NB4 (cell line): ENCODE data around the gene UMPS.

Experiments used
- DNase-seq: peaks from one replicate; pipeline ENCODE4 v3.0.0; 2010; ENCODE audit warnings: low read depth
- H3K4me3 ChIP-seq: one replicate; pipeline ENCODE4 v1.5.1; 2011; ENCODE audit warnings: mild to moderate bottlenecking, low read depth, low read length, moderate library complexity
- CTCF ChIP-seq: IDR thresholded peaks from one replicate; pipeline ENCODE4 v1.5.1; 2012; ENCODE audit warnings: low read depth, low read length
- MYC ChIP-seq: IDR thresholded peaks from 2 replicates; pipeline ENCODE4 v1.6.1; 2011; ENCODE audit warnings: low read depth, low read length
- POLR2A ChIP-seq: IDR thresholded peaks from 2 replicates; pipeline ENCODE4 v1.6.1; 2011; ENCODE audit warnings: mild to moderate bottlenecking; ENCODE audit not compliant: insufficient read length; ENCODE audit errors: extremely low read depth
- TF ChIP-seq, protein P1 (sequence below): IDR thresholded peaks from 2 replicates; pipeline ENCODE4 v1.6.1; 2011; ENCODE audit warnings: low read depth, low read length

The UMPS gene

DNA sequence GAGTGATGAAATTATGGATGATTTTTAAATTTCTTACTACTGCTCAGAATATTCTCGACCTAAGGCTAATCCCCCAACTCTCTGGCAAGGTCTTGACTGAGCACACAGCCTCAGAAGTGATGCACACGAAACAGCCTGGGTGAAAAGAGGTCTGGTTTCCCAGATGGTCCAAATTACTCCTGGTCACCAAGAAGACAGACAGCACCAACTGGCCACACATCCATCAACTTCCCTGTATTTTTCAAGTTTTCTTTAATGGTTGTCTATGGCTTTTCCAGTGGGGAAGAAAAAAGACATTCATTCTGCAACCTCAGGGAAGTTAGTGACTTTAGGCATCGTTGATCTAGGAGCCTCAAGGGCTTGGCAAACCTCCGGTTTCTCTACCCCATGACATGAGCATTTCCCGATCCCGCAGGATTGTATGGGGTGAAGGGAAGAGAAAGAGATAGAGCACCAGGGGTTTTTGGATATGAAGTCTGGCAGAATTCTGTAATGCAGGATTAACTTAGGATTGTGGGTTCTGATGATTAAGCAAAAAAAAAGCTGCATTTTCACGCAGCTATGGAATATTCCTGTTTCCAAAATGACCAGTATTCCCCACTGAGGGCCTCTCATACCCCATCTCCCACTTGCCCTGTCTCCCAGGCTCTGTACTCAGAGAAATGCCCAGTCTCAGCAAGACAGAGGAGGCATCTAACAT lies 62.2 kb downstream of the UMPS start:
- H3K4me3 ChIP-seq: no peak overlapping the region
- no peak for DNase-seq
- TF ChIP-seq CTCF (no peak), POLR2A (no peak), MYC (no peak)
- TF ChIP-seq, protein P1, sequence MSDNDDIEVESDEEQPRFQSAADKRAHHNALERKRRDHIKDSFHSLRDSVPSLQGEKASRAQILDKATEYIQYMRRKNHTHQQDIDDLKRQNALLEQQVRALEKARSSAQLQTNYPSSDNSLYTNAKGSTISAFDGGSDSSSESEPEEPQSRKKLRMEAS: no peak

GRCh38 chr3:124793054-124793739 lies 62.9 kb downstream of the UMPS start:
- DNase-seq: no peak
- TF ChIP-seq CTCF (no peak), POLR2A (no peak), MYC (no peak)
- TF ChIP-seq, protein P1: no peak

GRCh38 chr3:124796477-124796876 lies 66.2 kb downstream of the UMPS start:
- TF ChIP-seq, protein P1: no peak
- no peak for TF ChIP-seq MYC
- DNase-seq: no peak
- H3K4me3 ChIP-seq: no peak overlapping the region

More at GRCh38 chr3:124793054-124793739, 62.9 kb downstream of the UMPS start:
- no peak overlapping the region for H3K4me3 ChIP-seq

DNA sequence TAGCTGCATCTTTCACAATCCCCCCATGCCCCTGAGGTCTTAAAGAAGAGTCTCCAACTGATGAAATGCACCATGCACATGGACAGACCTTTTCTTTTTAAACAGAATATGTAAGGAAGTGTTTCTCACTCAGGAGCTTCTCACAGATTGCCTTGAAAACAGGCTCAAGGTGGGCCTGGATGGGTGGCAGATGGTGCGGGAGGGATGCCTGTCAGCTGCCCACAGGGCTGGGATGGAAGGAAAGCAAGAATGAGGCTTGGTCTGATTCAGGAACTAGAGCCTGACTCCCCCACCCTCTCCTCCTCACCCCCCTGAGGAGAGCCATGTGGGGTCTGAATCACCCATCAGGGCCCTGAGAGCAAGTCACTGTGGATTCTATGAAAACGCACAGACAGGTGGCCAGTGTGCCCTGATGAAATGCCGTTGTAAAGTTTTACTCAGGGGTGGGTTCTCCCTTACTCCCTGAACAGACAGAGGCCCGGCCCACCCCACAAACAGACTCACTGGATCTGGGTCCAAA lies 67.2 kb downstream of the UMPS start:
- DNase-seq: no peak
- TF ChIP-seq CTCF (no peak), MYC (no peak)
- H3K4me3 ChIP-seq: no peak overlapping the region
